Transverse colon (tissue), 4 donors: ENCODE results near the gene SSPN. TPM values are rescaled to one million over a fixed set of nuclear protein-coding genes. Genes with fewer than 3 reads are reported as not detected.

Experiments used
- DNase-seq: peaks from one replicate; pipeline ENCODE4 v3.0.0-alpha.2; 2019
- H3K27ac ChIP-seq, 4 donors: fragments of 200-600 bp; sonication (generic); 2 replicates each; pipeline ENCODE4 v1.5.1; 2016 to 2018; ENCODE audit warnings: inconsistent platforms in 4 of 4
- H3K27me3 ChIP-seq: fragments of 200-600 bp; sonication (generic); 2 replicates; pipeline ENCODE4 v1.5.1; 2017; ENCODE audit warnings: inconsistent platforms
- H3K36me3 ChIP-seq, 4 donors: fragments of 200-600 bp; sonication (generic); 2 replicates each; pipeline ENCODE4 v1.5.1; 2017 to 2019; ENCODE audit warnings: inconsistent platforms in 4 of 4
- H3K4me1 ChIP-seq, 4 donors: fragments of 200-600 bp; sonication (generic); 2 replicates each; pipeline ENCODE4 v1.5.1; 2017 to 2020; ENCODE audit warnings: inconsistent platforms in 4 of 4
- H3K4me3 ChIP-seq, 4 donors: fragments of 200-600 bp; sonication (generic); 1 replicate in 1 of 4; 2 replicates in 3 of 4; pipeline versions ENCODE4 v1.5.1 to v1.6.1; 2017 to 2019; ENCODE audit warnings: inconsistent platforms in 4 of 4
- H3K9me3 ChIP-seq, 2 donors: fragments of 200-600 bp; sonication (generic); 2 replicates each; pipeline ENCODE4 v1.5.1; 2017 to 2019; ENCODE audit warnings: inconsistent platforms in 2 of 2
- EP300 ChIP-seq: sonication (generic); formaldehyde crosslinking; IDR thresholded peaks from one replicate; pipeline ENCODE4 v1.6.1; 2017; ENCODE audit warnings: antibody characterized with exemption, low read depth
- POLR2A ChIP-seq: fragments of 450-650 bp; IDR thresholded peaks from one replicate; pipeline ENCODE4 v1.6.1; 2016; ENCODE audit warnings: antibody characterized with exemption, mild to moderate bottlenecking, moderate library complexity
- POLR2AphosphoS5 ChIP-seq, 3 donors: sonication (generic); formaldehyde crosslinking; IDR thresholded peaks; one replicate each; pipeline ENCODE4 v1.6.1; 2016; ENCODE audit warnings: antibody characterized with exemption in 3 of 3
- WGBS, 2 donors: methylation state at CpG; one replicate each; pipeline ENCODE4 v1.1.5; 2018; ENCODE audit warnings: low coverage in 1 of 2; 5-methylcytosine and 5-hydroxymethylcytosine counted together
- in situ Hi-C, 4 donors: fragments of 200-750 bp; cut with MboI; loops; one replicate each; pipeline versions ENCODE4 v1.15.0 to v1.15.1; 2017; ENCODE audit warnings: low sequenced_read_pairs in 3 of 4, low pct_ligation_motif_present in 1 of 4, low pct_unique_long_range_greater_than_20kb in 1 of 4
- intact Hi-C: fragments of 100-400 bp; cut with DNase I; formaldehyde crosslinking; loops from one replicate; pipeline ENCODE4 v1.15.1; 2023; ENCODE audit warnings: low total_unique reads
- total RNA-seq, 4 donors: library from RNA; depleted of rRNA; stranded (reverse); fragments of >200 nt; gene quantifications; one replicate each; pipeline ENCODE4 v1.1.0, GENCODE V29; 2016
- TF ChIP-seq, protein P1 (sequence below), 5 experiments: fragments of 200-600 bp in 3 of 5; fragments of 450-650 bp in 2 of 5; sonication (generic) in 3 of 5; IDR thresholded peaks; 1 replicate in 2 of 5; 2 replicates in 3 of 5; pipeline ENCODE4 v1.5.1; 2016 to 2017; ENCODE audit warnings: antibody characterized with exemption in 5 of 5, inconsistent platforms in 3 of 5, mild to moderate bottlenecking in 2 of 5, moderate library complexity in 1 of 5

Gene SSPN
- total RNA-seq, 4 donors from 2014 or later, result 4.5 to 103 (median 15.0) TPM

GRCh38 chr12:26152507-26153102 lies 42.8 kb upstream of the SSPN start:
- Histone ChIP-seq H3K27me3 (no peaks in the 10 kb centered on the region), H3K4me1 (peaks cover 0 to 16% (median 2%) of the 10 kb centered on the region in 4 donors), H3K36me3 (no peaks in the 10 kb centered on the region), H3K4me3 (no peak overlapping the region), H3K27ac (no peak overlapping the region), H3K9me3 (no peaks in the 10 kb centered on the region)
- DNase-seq, result no peak
- WGBS, 2 donors, result 83 to 92% methylated on average over 2 of the region's 2 CpGs
- intact Hi-C loops (no loop called here), in situ Hi-C loops (no loop called here)
- TF ChIP-seq POLR2A (no peak), POLR2AphosphoS5 (IDR thresholded peaks at IDR 0.05) (no peak), EP300 (no peak)
- TF ChIP-seq, protein P1, sequence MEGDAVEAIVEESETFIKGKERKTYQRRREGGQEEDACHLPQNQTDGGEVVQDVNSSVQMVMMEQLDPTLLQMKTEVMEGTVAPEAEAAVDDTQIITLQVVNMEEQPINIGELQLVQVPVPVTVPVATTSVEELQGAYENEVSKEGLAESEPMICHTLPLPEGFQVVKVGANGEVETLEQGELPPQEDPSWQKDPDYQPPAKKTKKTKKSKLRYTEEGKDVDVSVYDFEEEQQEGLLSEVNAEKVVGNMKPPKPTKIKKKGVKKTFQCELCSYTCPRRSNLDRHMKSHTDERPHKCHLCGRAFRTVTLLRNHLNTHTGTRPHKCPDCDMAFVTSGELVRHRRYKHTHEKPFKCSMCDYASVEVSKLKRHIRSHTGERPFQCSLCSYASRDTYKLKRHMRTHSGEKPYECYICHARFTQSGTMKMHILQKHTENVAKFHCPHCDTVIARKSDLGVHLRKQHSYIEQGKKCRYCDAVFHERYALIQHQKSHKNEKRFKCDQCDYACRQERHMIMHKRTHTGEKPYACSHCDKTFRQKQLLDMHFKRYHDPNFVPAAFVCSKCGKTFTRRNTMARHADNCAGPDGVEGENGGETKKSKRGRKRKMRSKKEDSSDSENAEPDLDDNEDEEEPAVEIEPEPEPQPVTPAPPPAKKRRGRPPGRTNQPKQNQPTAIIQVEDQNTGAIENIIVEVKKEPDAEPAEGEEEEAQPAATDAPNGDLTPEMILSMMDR (IDR thresholded peaks at IDR 0.05), result no peak

GRCh38 chr12:26153421-26154154 lies 41.8 kb upstream of the SSPN start:
- in situ Hi-C loops (no loop called here), intact Hi-C loops (no loop called here)
- peak overlapping the region in 1 of 4 donors; percentile 21 for H3K27ac ChIP-seq
- H3K36me3 ChIP-seq, result no peaks in the 10 kb centered on the region
- no peaks in the 10 kb centered on the region for H3K27me3 ChIP-seq
- no peak for TF ChIP-seq POLR2A
- TF ChIP-seq POLR2AphosphoS5 (IDR thresholded peaks at IDR 0.05), result peak; percentile 32 to 84 (median 78)
- no peak for TF ChIP-seq EP300
- TF ChIP-seq, protein P1 (IDR thresholded peaks at IDR 0.05), result peak in 1 of 5 experiments; percentile 17
- 29 to 62% methylated on average over 3 to 5 of the region's 5 CpGs for WGBS, 2 donors
- no peaks in the 10 kb centered on the region for H3K9me3 ChIP-seq
- no peak overlapping the region for H3K4me3 ChIP-seq
- no peak for DNase-seq
- H3K4me1 ChIP-seq, result peaks cover 0 to 23% (median 4%) of the 10 kb centered on the region in 4 donors

DNA sequence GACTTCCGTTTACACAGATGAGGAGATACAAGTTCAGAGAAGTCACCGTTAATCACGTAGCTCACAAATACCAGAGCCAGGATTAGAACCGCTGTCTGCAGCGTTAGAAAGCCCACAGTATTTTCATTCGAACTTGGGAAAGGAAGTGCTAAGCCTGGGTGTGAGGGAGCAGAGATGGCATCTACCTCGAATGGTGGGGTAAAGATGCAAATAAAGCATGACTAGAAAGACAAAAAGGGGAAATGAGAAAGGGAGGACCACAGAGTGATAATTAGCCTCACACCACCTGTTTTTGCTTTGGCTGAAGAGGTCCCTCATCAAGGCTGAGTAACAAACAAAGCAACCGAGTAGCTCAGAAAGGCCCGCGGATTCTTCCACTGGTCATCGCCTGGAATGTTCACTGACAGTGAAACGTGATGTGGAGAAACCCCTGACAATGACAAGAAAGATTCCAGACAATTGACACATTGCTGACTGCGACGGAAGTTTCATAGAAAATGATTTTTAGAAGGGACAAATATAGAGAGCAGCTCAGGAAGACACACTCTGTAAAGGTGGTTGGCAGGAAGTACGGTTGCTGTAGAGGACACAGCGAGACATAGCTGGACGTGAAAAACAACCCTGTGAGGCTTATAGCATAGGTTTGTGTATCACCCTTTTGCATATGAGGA lies 39.0 kb upstream of the SSPN start:
- in situ Hi-C loops (no loop called here), intact Hi-C loops (no loop called here)
- Histone ChIP-seq H3K4me3 (no peak overlapping the region), H3K4me1 (peaks cover 0 to 23% (median 4%) of the 10 kb centered on the region in 4 donors), H3K27me3 (no peaks in the 10 kb centered on the region), H3K9me3 (no peaks in the 10 kb centered on the region), H3K27ac (peak overlapping the region; percentile 28 to 65 (median 38)), H3K36me3 (no peaks in the 10 kb centered on the region)
- 74 to 85% methylated on average over 9 to 17 of the region's 17 CpGs for WGBS, 2 donors
- peak; percentile 33 for DNase-seq
- TF ChIP-seq EP300 (no peak), POLR2A (no peak), POLR2AphosphoS5 (IDR thresholded peaks at IDR 0.05) (no peak)
- TF ChIP-seq, protein P1 (IDR thresholded peaks at IDR 0.05), result no peak

DNA sequence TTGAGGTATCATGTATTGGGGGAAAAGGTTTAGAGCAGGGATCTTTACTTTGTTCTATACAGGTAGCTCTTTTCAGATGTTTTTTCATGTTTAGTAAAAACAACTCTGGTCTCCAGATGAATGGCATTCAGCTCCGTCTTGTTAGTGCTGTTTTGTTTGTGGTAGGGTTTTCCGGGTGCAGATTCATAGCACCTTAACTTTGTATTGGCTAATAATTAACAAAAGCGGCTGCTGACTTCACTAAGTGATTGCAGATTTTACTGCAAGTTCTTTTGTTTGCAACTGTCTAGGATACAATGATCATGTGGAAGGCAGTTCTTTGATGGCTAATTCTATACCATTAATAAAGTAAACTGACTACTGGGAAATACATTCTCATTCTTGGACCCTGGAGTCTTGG lies 38.4 kb upstream of the SSPN start:
- Histone ChIP-seq H3K9me3 (no peaks in the 10 kb centered on the region), H3K27ac (peak overlapping the region; percentile 28 to 65 (median 38)), H3K36me3 (no peaks in the 10 kb centered on the region), H3K27me3 (no peaks in the 10 kb centered on the region), H3K4me3 (no peak overlapping the region), H3K4me1 (peaks cover 0 to 23% (median 4%) of the 10 kb centered on the region in 4 donors)
- in situ Hi-C loops (no loop called here), intact Hi-C loops (no loop called here)
- WGBS, 2 donors, result 27 to 46% methylated on average over 3 of the region's 3 CpGs
- no peak for TF ChIP-seq POLR2AphosphoS5 (IDR thresholded peaks at IDR 0.05)
- TF ChIP-seq EP300, result no peak
- TF ChIP-seq POLR2A, result no peak
- TF ChIP-seq, protein P1 (IDR thresholded peaks at IDR 0.05), result no peak
- no peak for DNase-seq
